H1 (cell line): ENCODE results near the gene PLA2R1. TPM values are rescaled to one million over a fixed set of nuclear protein-coding genes. Genes with fewer than 3 reads are reported as not detected.

ENCODE experiments used
- CTCF ChIA-PET: fragments of 300-600 bp; sonication (Branson Sonifier 250); formaldehyde crosslinking; loops from one replicate; lab custom pipeline; 2021; ENCODE audit not compliant: partially characterized antibody; lab: Charles Lee
- POLR2A ChIA-PET: fragments of 300-600 bp; sonication (Branson Sonifier 250); formaldehyde crosslinking; loops from one replicate; lab custom pipeline; 2021; ENCODE audit warnings: inconsistent platforms; ENCODE audit not compliant: partially characterized antibody; lab: Charles Lee
- DNase-seq, 2 experiments: peaks; one replicate each; pipeline versions ENCODE4 v3.0.0 to v3.0.0-alpha.2; 2010 to 2022; ENCODE audit warnings: low spot score in 2 of 2, low read depth in 1 of 2, mixed read lengths in 1 of 2
- FAIRE-seq: peaks from 2 replicates; lab custom pipeline; 2011; peaks lifted over from hg19 to GRCh38; lab: Jason Lieb, UNC
- H2AFZ ChIP-seq: 2 replicates; pipeline ENCODE4 v1.8.1; 2012; ENCODE audit warnings: low read length, inconsistent platforms
- H2AK5ac ChIP-seq: 2 replicates; pipeline ENCODE4 v1.6.1; 2013; ENCODE audit warnings: low read depth, low read length
- H2BK120ac ChIP-seq: replicated peaks from 2 replicates; pipeline ENCODE3; 2013; ENCODE audit warnings: low read depth, low read length, inconsistent platforms
- H2BK12ac ChIP-seq: 2 replicates; pipeline ENCODE4 v1.6.1; 2013; ENCODE audit warnings: low read depth, low read length
- H2BK15ac ChIP-seq: 2 replicates; pipeline ENCODE4 v1.6.1; 2013; ENCODE audit warnings: low read length
- H2BK20ac ChIP-seq: 2 replicates; pipeline ENCODE4 v1.6.1; 2013; ENCODE audit warnings: low read length
- H2BK5ac ChIP-seq: 2 replicates; pipeline ENCODE4 v1.6.1; 2013; ENCODE audit warnings: low read depth, low read length
- H3K14ac ChIP-seq: 2 replicates; pipeline ENCODE4 v1.6.1; 2013; ENCODE audit warnings: inconsistent platforms; ENCODE audit not compliant: insufficient read length
- H3K18ac ChIP-seq: 2 replicates; pipeline ENCODE4 v1.6.1; 2013; ENCODE audit warnings: low read length; ENCODE audit errors: extremely low read depth
- H3K23ac ChIP-seq: 2 replicates; pipeline ENCODE4 v1.6.1; 2013; ENCODE audit warnings: inconsistent platforms; ENCODE audit not compliant: insufficient read length
- H3K23me2 ChIP-seq: 2 replicates; pipeline ENCODE4 v1.6.1; 2013; ENCODE audit warnings: low read depth, low read length
- H3K27ac ChIP-seq: 2 replicates; pipeline ENCODE4 v1.6.1; 2011; ENCODE audit warnings: low read depth, low read length, inconsistent platforms
- H3K27me3 ChIP-seq, 4 experiments: replicated peaks in 1 of 4; 1 replicate in 1 of 4; 2 replicates in 3 of 4; pipeline versions ENCODE4 v1.6.1 to v1.8.1; 2011 to 2013; ENCODE audit warnings: low read length in 3 of 4, mild to moderate bottlenecking in 3 of 4, inconsistent platforms in 2 of 4, mixed read lengths in 2 of 4, moderate library complexity in 1 of 4; ENCODE audit not compliant: control insufficient read depth in 3 of 4, insufficient read depth in 3 of 4; ENCODE audit errors: extremely low read depth in 1 of 4
- H3K36me3 ChIP-seq, 4 experiments: 2 replicates each; pipeline versions ENCODE4 v1.6.1 to v1.8.1; 2011 to 2013; ENCODE audit warnings: mild to moderate bottlenecking in 4 of 4, low read length in 3 of 4, moderate library complexity in 2 of 4, control low read depth in 1 of 4, inconsistent platforms in 1 of 4; ENCODE audit not compliant: insufficient read depth in 4 of 4, control insufficient read depth in 2 of 4
- H3K4ac ChIP-seq: replicated peaks from 2 replicates; pipeline ENCODE3; 2013; ENCODE audit warnings: low read length, low read depth, mixed read lengths, inconsistent platforms; ENCODE audit not compliant: insufficient read length
- H3K4me1 ChIP-seq, 4 experiments: replicated peaks in 1 of 4; 1 replicate in 1 of 4; 2 replicates in 3 of 4; pipeline versions ENCODE4 v1.6.1 to v1.8.1; 2011 to 2013; ENCODE audit warnings: low read length in 3 of 4, inconsistent platforms in 2 of 4, mixed read lengths in 1 of 4; ENCODE audit not compliant: insufficient read depth in 4 of 4, control insufficient read depth in 3 of 4
- H3K4me2 ChIP-seq, 2 experiments: 2 replicates each; pipeline versions ENCODE4 v1.6.1 to v1.8.1; 2011 to 2013; ENCODE audit warnings: low read depth in 2 of 2, low read length in 2 of 2, control low read depth in 1 of 2, inconsistent platforms in 1 of 2, mild to moderate bottlenecking in 1 of 2; ENCODE audit not compliant: insufficient read depth in 1 of 2
- H3K4me3 ChIP-seq, 4 experiments: fragments of 200-600, 300-600 bp in 1 of 4; sonication (generic), shearing (Covaris generic), sonication (Bioruptor Twin) in 1 of 4; 2 replicates each; pipeline versions ENCODE4 v1.5.1 to v1.8.1; 2011 to 2016; ENCODE audit warnings: low read length in 4 of 4, low read depth in 3 of 4, control low read depth in 2 of 4, inconsistent platforms in 2 of 4, mild to moderate bottlenecking in 2 of 4, mixed read lengths in 1 of 4, moderate library complexity in 1 of 4; ENCODE audit not compliant: insufficient read depth in 2 of 4; ENCODE audit errors: extremely low read depth in 1 of 4
- H3K56ac ChIP-seq: replicated peaks from 2 replicates; pipeline ENCODE3; 2013; ENCODE audit warnings: low read depth, mild to moderate bottlenecking, mixed read lengths, low read length, inconsistent platforms; ENCODE audit not compliant: insufficient read length
- H3K79me1 ChIP-seq: 2 replicates; pipeline ENCODE4 v1.6.1; 2013; ENCODE audit warnings: low read depth, low read length, control low read depth
- H3K79me2 ChIP-seq, 2 experiments: 2 replicates each; pipeline versions ENCODE4 v1.6.1 to v1.8.1; 2012 to 2013; ENCODE audit warnings: low read length in 2 of 2, mild to moderate bottlenecking in 2 of 2, inconsistent platforms in 1 of 2; ENCODE audit not compliant: insufficient read depth in 2 of 2, control insufficient read depth in 1 of 2
- H3K9ac ChIP-seq, 4 experiments: replicated peaks in 1 of 4; 1 replicate in 1 of 4; 2 replicates in 3 of 4; pipeline versions ENCODE4 v1.6.1 to v1.8.1; 2011 to 2013; ENCODE audit warnings: low read depth in 3 of 4, low read length in 3 of 4, control low read depth in 2 of 4, mild to moderate bottlenecking in 2 of 4, moderate library complexity in 2 of 4, inconsistent platforms in 1 of 4; ENCODE audit errors: extremely low read depth in 1 of 4
- H3K9me3 ChIP-seq, 2 experiments: 2 replicates each; pipeline versions ENCODE4 v1.6.1 to v1.8.1; 2012 to 2013; ENCODE audit warnings: mild to moderate bottlenecking in 2 of 2, moderate library complexity in 2 of 2, control low read depth in 1 of 2, inconsistent platforms in 1 of 2, low read depth in 1 of 2, low read length in 1 of 2, mixed read lengths in 1 of 2; ENCODE audit not compliant: insufficient read depth in 2 of 2
- H4K20me1 ChIP-seq, 2 experiments: replicated peaks in 1 of 2; 2 replicates each; pipeline versions ENCODE3 to v1.8.1; 2011 to 2013; ENCODE audit warnings: inconsistent platforms in 2 of 2, low read length in 2 of 2, mild to moderate bottlenecking in 1 of 2; ENCODE audit not compliant: insufficient read depth in 2 of 2, control insufficient read depth in 1 of 2
- H4K5ac ChIP-seq: 2 replicates; pipeline ENCODE4 v1.6.1; 2013; ENCODE audit warnings: low read length, low read depth, mixed read lengths, inconsistent platforms; ENCODE audit not compliant: insufficient read length
- H4K8ac ChIP-seq: 2 replicates; pipeline ENCODE4 v1.8.0; 2013; ENCODE audit warnings: mild to moderate bottlenecking, moderate library complexity, low read length, inconsistent platforms; ENCODE audit not compliant: insufficient read depth; ENCODE audit errors: extremely low read depth
- H4K91ac ChIP-seq: replicated peaks from 2 replicates; pipeline ENCODE3; 2013; ENCODE audit warnings: low read length, mixed read lengths, inconsistent platforms; ENCODE audit not compliant: insufficient read length
- ATF2 ChIP-seq: IDR thresholded peaks from 2 replicates; pipeline ENCODE4 v1.6.1; 2012; ENCODE audit warnings: low read length, inconsistent platforms
- BRCA1 ChIP-seq: IDR thresholded peaks from 2 replicates; pipeline ENCODE4 v1.6.1; 2012; ENCODE audit warnings: low read depth, low read length, improper control_type of control experiment
- CEBPB ChIP-seq: IDR thresholded peaks from 2 replicates; pipeline ENCODE4 v1.6.1; 2012; ENCODE audit warnings: low read depth, low read length
- KDM1A ChIP-seq: fragments of 200-600, 300-600 bp; sonication (generic); IDR thresholded peaks from 2 replicates; pipeline ENCODE4 v1.7.1; 2016; ENCODE audit warnings: mild to moderate bottlenecking, low read length, borderline replicate concordance
- KDM5A ChIP-seq: fragments of 200-600 bp; IDR thresholded peaks from 2 replicates; pipeline ENCODE4 v1.7.1; 2012; ENCODE audit warnings: mild to moderate bottlenecking, low read length, inconsistent platforms, mixed read lengths
- NANOG ChIP-seq: IDR thresholded peaks from 2 replicates; pipeline ENCODE4 v1.6.1; 2011; ENCODE audit warnings: low read length, low read depth, mild to moderate bottlenecking, inconsistent platforms; ENCODE audit not compliant: insufficient read depth, poor library complexity, severe bottlenecking
- SIN3A ChIP-seq, 2 experiments: IDR thresholded peaks in 1 of 2; conservative IDR thresholded peaks in 1 of 2; 2 replicates each; pipeline ENCODE4 v1.6.1; 2011 to 2012; ENCODE audit warnings: low read length in 2 of 2, improper control_type of control experiment in 1 of 2, low read depth in 1 of 2, mild to moderate bottlenecking in 1 of 2
- SP2 ChIP-seq: IDR thresholded peaks from 2 replicates; pipeline ENCODE4 v1.6.1; 2012; ENCODE audit warnings: mild to moderate bottlenecking, low read length, inconsistent platforms
- SRF ChIP-seq: IDR thresholded peaks from 2 replicates; pipeline ENCODE4 v1.6.1; 2011; ENCODE audit warnings: mild to moderate bottlenecking, low read depth, low read length, moderate library complexity
- WGBS, 2 experiments: shearing (Covaris generic) in 1 of 2; methylation state at CpG; one replicate each; pipeline versions ENCODE4 v1.1.6 to v1.1.7; 2013 to 2015; ENCODE audit warnings: low lambda C conversion rate in 2 of 2, mixed read lengths in 2 of 2, inconsistent platforms in 1 of 2, low coverage in 1 of 2, missing lambda C conversion rate in 1 of 2; ENCODE audit not compliant: insufficient replicate concordance in 2 of 2, insufficient coverage in 1 of 2, insufficient read length in 1 of 2; ENCODE audit errors: extremely low coverage in 1 of 2, missing lambda C conversion rate in 1 of 2; 5-methylcytosine and 5-hydroxymethylcytosine counted together
- polyA plus RNA-seq, 7 experiments: library from polyadenylated mRNA; depleted of rRNA in 3 of 7; stranded (reverse) in 5 of 7; unstranded in 2 of 7; fragments of >200 nt in 5 of 7; fragments of 200-250 nt in 2 of 7; gene quantifications; 1 replicate in 5 of 7; 2 replicates in 1 of 7; 4 replicates in 1 of 7; pipeline versions ENCODE4 v1.2.1 to v1.2.3, GENCODE V29; 2011 to 2013; ENCODE audit warnings: missing spikeins in 2 of 7, mixed read lengths in 2 of 7
- total RNA-seq: library from RNA; stranded (reverse); fragmentation: NEBNext Ultra II Directional; extraction: Animal tissue kit (Norgen Biotek cat#: 25700); gene quantifications from 2 replicates; pipeline ENCODE4 v1.2.1, GENCODE V29; 2021

Gene PLA2R1
- total and polyA plus RNA-seq, 2 of the 8 experiments (the other 6 are each of a cell fraction or from before 2014, with no cell fraction given): 0.65 to 1.5 TPM

- no peak for FAIRE-seq
- CTCF ChIA-PET: interaction anchor here (0.5 to 1.9 kb wide), 6 partner anchors 10 to 432 kb away, joined by 3 to 6 read pairs (median 4); no protein-coding TSS in a partner anchor
- TF ChIP-seq KDM5A (no peak), KDM1A (no peak), ATF2 (no peak), SRF (no peak), SIN3A (conservative IDR thresholded peaks at IDR 0.05 in 1 of 2, IDR thresholded peaks at IDR 0.05 in 1 of 2; ENCODE audit: low read depth in 1 of 2, low read length in 2 of 2) (no peak), SP2 (no peak), NANOG (no peak), BRCA1 (no peak), CEBPB (no peak)
These were observed 79.3 kb downstream of the PLA2R1 start for GRCh38 chr2:159982842-159983785.

More at GRCh38 chr2:159982842-159983785, 79.3 kb downstream of the PLA2R1 start:
- Histone ChIP-seq H3K14ac (no peak overlapping the region), H4K20me1 (no peaks in the 10 kb centered on the region), H3K23ac (no peak overlapping the region), H3K36me3 (no peaks in the 10 kb centered on the region), H3K4me2 (no peak overlapping the region), H3K79me2 (no peaks in the 10 kb centered on the region), H2BK12ac (no peak overlapping the region), H2BK20ac (no peak overlapping the region), H3K56ac (no peak overlapping the region), H2AK5ac (no peak overlapping the region), H3K27me3 (no peaks in the 10 kb centered on the region), H3K4me1 (peaks cover 0 to 2% (median 0%) of the 10 kb centered on the region in 4 experiments; a peak in 1 of 7 replicates), H2AFZ (no peak overlapping the region), H4K91ac (no peak overlapping the region), H3K9ac (no peak overlapping the region), H2BK120ac (no peak overlapping the region), H4K8ac (no peak overlapping the region), H3K4me3 (no peak overlapping the region), H3K27ac (no peak overlapping the region), H3K79me1 (no peaks in the 10 kb centered on the region), H3K4ac (no peak overlapping the region), H2BK5ac (no peak overlapping the region), H3K23me2 (no peaks in the 10 kb centered on the region), H4K5ac (no peak overlapping the region), H2BK15ac (no peak overlapping the region), H3K18ac (no peak overlapping the region), H3K9me3 (no peaks in the 10 kb centered on the region)
- POLR2A ChIA-PET: interaction anchor here (1.6 kb wide), 1 partner anchor 10 kb away, joined by 5 read pairs; no protein-coding TSS in a partner anchor
- WGBS, 2 experiments: 92% methylated on average over 7 of the region's 7 CpGs; no CpG with 5 or more reads in 1 of the 2 experiments
- DNase-seq: no peak
